OCI-LY1 (cell line): ENCODE measurements around the gene TRIM7.

ENCODE experiments used
- EZH2 ChIP-seq: fragments of 200-600 bp; sonication (generic), shearing (Covaris generic); IDR thresholded peaks from 2 replicates; pipeline ENCODE4 v1.8.0; 2017; ENCODE audit warnings: borderline replicate concordance, mixed run types, mild to moderate bottlenecking, antibody characterized with exemption, low read length, moderate library complexity, mixed read lengths
- TF ChIP-seq, protein P1 (sequence below): fragments of 200-600 bp; sonication (generic), shearing (Covaris generic); IDR thresholded peaks from 2 replicates; pipeline ENCODE4 v1.5.1; 2017; ENCODE audit warnings: mild to moderate bottlenecking, antibody characterized with exemption, low read length, moderate library complexity, mixed read lengths

DNA sequence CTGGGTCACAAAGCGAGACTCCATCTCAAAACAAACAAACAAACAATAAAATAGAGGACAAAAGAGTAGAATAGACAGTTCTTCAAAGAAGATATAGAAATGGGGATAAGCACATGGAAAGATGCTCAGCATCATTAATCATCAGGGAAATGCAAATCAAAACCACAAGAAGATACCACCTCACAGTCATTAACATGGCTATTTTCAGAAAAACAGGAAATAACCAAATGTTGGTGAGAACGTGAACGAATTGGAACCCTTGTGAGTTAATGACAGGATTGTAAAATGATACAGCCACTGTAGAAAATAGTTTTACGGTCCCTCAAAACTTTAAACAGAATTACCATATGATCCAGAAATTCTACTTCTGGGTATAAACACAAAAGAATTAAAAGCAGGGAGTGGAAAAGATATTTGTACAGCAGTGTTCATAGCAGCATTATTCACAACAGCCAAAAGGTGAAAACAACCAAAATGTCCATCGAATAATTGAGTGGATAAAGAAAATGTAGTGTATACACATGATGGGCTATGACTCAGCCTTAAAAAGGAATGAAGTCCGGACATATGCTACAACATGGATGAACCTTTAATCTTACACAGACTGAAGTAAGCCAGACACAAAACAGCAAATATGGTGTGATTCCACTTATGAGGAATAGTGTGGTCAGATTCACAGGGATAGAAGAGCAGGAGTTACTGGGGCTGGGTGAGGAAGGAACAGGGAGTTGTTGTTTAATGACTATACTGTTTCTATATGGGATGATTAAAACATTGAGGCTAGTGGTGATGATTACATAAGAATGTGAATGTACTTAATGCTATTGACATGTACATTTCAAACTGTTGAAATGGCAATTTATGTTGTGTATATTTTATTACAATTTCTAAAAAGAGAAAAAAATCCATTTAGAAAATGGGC, 37.9 kb downstream of the TRIM7 start:
- TF ChIP-seq, protein P1, sequence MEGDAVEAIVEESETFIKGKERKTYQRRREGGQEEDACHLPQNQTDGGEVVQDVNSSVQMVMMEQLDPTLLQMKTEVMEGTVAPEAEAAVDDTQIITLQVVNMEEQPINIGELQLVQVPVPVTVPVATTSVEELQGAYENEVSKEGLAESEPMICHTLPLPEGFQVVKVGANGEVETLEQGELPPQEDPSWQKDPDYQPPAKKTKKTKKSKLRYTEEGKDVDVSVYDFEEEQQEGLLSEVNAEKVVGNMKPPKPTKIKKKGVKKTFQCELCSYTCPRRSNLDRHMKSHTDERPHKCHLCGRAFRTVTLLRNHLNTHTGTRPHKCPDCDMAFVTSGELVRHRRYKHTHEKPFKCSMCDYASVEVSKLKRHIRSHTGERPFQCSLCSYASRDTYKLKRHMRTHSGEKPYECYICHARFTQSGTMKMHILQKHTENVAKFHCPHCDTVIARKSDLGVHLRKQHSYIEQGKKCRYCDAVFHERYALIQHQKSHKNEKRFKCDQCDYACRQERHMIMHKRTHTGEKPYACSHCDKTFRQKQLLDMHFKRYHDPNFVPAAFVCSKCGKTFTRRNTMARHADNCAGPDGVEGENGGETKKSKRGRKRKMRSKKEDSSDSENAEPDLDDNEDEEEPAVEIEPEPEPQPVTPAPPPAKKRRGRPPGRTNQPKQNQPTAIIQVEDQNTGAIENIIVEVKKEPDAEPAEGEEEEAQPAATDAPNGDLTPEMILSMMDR, result no peak
- TF ChIP-seq EZH2, result no peak
